HCT116 (cell line): ENCODE results near the gene TBC1D2. TPM values are rescaled to one million over a fixed set of nuclear protein-coding genes. Genes with fewer than 3 reads are reported as not detected.

Source experiments
- ATAC-seq: fragments of 200-7000 bp; cut with Tn5 transposase; 2 replicates; pipeline ENCODE4 v1.9.1; 2020; ENCODE audit warnings: mild to moderate bottlenecking, moderate library complexity
- BruUV-seq: library from RNA; stranded (reverse); fragments of 400-500 nt; replicated peaks from 2 replicates; lab custom pipeline; 2021; lab: Mats Ljungman, UMichigan
- CTCF ChIA-PET: fragments of 300-600 bp; sonication (Branson Sonifier 250); formaldehyde crosslinking; loops from one replicate; lab custom pipeline; 2021; ENCODE audit warnings: antibody characterized with exemption; lab: Charles Lee
- POLR2A ChIA-PET: fragments of 300-600, 350-600 bp; sonication (Branson Sonifier 250); formaldehyde crosslinking; loops from one replicate; lab custom pipeline; 2021; ENCODE audit warnings: antibody characterized with exemption; lab: Charles Lee
- RAD21 ChIA-PET, 2 experiments: fragments of 300-600 bp; sonication (Branson Sonifier 250); formaldehyde crosslinking; loops; one replicate each; lab custom pipeline; 2023; ENCODE audit warnings: low total read pairs in 2 of 2; ENCODE audit not compliant: uncharacterized antibody in 2 of 2, unreplicated experiment in 2 of 2, low non-redundant PET in 1 of 2; lab: Charles Lee
- DNase-seq: peaks from one replicate; pipeline ENCODE4 v3.0.0-alpha.2; 2010; ENCODE audit warnings: low read depth, low spot score
- H2AFZ ChIP-seq: fragments of 200-600 bp; shearing (Covaris generic), sonication (generic); 2 replicates; pipeline ENCODE4 v1.6.1; 2017; ENCODE audit warnings: low read depth, mixed run types, mixed read lengths, antibody characterized with exemption, low read length; ENCODE audit not compliant: poor library complexity, severe bottlenecking
- H3K27ac ChIP-seq: 2 replicates; pipeline ENCODE4 v1.5.1; 2012; ENCODE audit warnings: low read depth, low read length
- H3K27me3 ChIP-seq: fragments of 200-600 bp; sonication (generic); 2 replicates; pipeline ENCODE4 v1.6.1; 2016; ENCODE audit warnings: mixed run types, low read length, mixed read lengths; ENCODE audit not compliant: insufficient read depth
- H3K36me3 ChIP-seq, 2 experiments: fragments of 200-500 bp in 1 of 2; fragments of 200-600 bp in 1 of 2; sonication (Bioruptor generic) in 1 of 2; sonication (generic) in 1 of 2; 2 replicates each; pipeline versions ENCODE4 v1.5.1 to v1.6.1; 2014 to 2016; ENCODE audit warnings: low read length in 2 of 2, inconsistent platforms in 1 of 2, mixed read lengths in 1 of 2, mixed run types in 1 of 2; ENCODE audit not compliant: insufficient read depth in 2 of 2, control insufficient read depth in 1 of 2
- H3K4me1 ChIP-seq, 2 experiments: fragments of 200-600 bp in 1 of 2; sonication (generic) in 1 of 2; 2 replicates each; pipeline versions ENCODE4 v1.5.1 to v1.6.1; 2012 to 2017; ENCODE audit warnings: low read length in 2 of 2, inconsistent platforms in 1 of 2, mild to moderate bottlenecking in 1 of 2, mixed read lengths in 1 of 2, mixed run types in 1 of 2, moderate library complexity in 1 of 2; ENCODE audit not compliant: insufficient read depth in 2 of 2, control insufficient read depth in 1 of 2
- H3K4me2 ChIP-seq: fragments of 200-600 bp; sonication (generic); 2 replicates; pipeline ENCODE4 v1.6.1; 2017; ENCODE audit warnings: mixed run types, low read length, mixed read lengths
- H3K4me3 ChIP-seq, 2 experiments: fragments of 200-600 bp in 1 of 2; sonication (generic) in 1 of 2; replicated peaks in 1 of 2; 2 replicates each; pipeline ENCODE4 v1.5.1; 2011 to 2016; ENCODE audit warnings: low read length in 2 of 2, control low read depth in 1 of 2, low read depth in 1 of 2, mild to moderate bottlenecking in 1 of 2, mixed read lengths in 1 of 2, mixed run types in 1 of 2
- H3K79me2 ChIP-seq: fragments of 200-600 bp; sonication (generic); 2 replicates; pipeline ENCODE4 v1.6.1; 2017; ENCODE audit warnings: mild to moderate bottlenecking, mixed run types, low read length, moderate library complexity, mixed read lengths; ENCODE audit not compliant: insufficient read depth
- H3K9ac ChIP-seq: fragments of 200-600 bp; sonication (generic); 2 replicates; pipeline ENCODE4 v1.6.1; 2016; ENCODE audit warnings: low read length, mixed read lengths
- H3K9me2 ChIP-seq: fragments of 200-600 bp; sonication (generic), shearing (Covaris generic); 2 replicates; pipeline ENCODE4 v1.6.1; 2017; ENCODE audit warnings: mixed run types, mild to moderate bottlenecking, moderate library complexity; ENCODE audit not compliant: insufficient read depth
- H3K9me3 ChIP-seq, 2 experiments: fragments of 200-500 bp in 1 of 2; fragments of 200-600 bp in 1 of 2; sonication (Bioruptor generic) in 1 of 2; sonication (generic) in 1 of 2; 2 replicates each; pipeline ENCODE4 v1.6.1; 2014 to 2017; ENCODE audit warnings: low read length in 2 of 2, mixed read lengths in 2 of 2, inconsistent platforms in 1 of 2, low read depth in 1 of 2, mild to moderate bottlenecking in 1 of 2, mixed run types in 1 of 2, moderate library complexity in 1 of 2; ENCODE audit not compliant: control insufficient read depth in 1 of 2, insufficient read depth in 1 of 2
- H4K20me1 ChIP-seq: fragments of 200-600 bp; sonication (generic), shearing (Covaris generic); 2 replicates; pipeline ENCODE4 v1.6.1; 2017; ENCODE audit warnings: mixed run types, mild to moderate bottlenecking, moderate library complexity; ENCODE audit not compliant: insufficient read depth
- POLR2AphosphoS5 ChIP-seq: IDR thresholded peaks from 2 replicates; pipeline ENCODE4 v1.6.1; 2011; ENCODE audit warnings: mild to moderate bottlenecking, low read depth, low read length, moderate library complexity
- intact Hi-C: fragments of 100-400 bp; cut with micrococcal nuclease; formaldehyde crosslinking; loops from 2 replicates; pipeline ENCODE4 v1.10.0; 2022
- total RNA-seq: library from RNA; stranded (reverse); gene quantifications from one replicate; pipeline ENCODE4 v1.2.1, GENCODE V29; 2021; ENCODE audit not compliant: unreplicated experiment
- TF ChIP-seq, protein P1 (sequence below): IDR thresholded peaks from 2 replicates; pipeline ENCODE4 v1.6.1; 2012; ENCODE audit warnings: low read depth
- TF ChIP-seq, protein P2 (sequence below): IDR thresholded peaks from 2 replicates; pipeline ENCODE4 v1.6.1; 2012
- TF ChIP-seq, protein P3 (sequence below): IDR thresholded peaks from 2 replicates; pipeline ENCODE4 v1.6.1; 2012

The TBC1D2 gene
- total RNA-seq, 1 experiment from 2014 or later = 9.8 TPM

DNA sequence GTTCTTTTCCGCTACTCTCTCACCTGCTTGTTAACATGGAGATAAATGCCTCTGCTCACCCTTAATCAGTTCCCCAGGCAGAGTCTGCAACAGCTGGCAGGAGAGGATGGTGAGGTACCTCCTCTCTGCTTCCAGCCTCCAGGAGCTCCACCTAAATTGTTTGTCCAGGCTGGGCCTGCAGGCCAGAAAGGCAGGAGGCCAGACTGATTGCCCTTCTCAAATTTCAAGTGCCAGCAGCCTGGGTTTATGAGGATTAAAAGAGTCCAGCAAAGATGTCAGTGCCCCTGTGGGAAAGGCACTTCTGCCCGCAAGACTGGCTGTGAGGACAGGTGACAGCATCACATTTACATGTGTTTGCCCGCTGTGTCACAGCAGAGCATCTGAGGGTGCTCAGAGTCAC, 82.8 kb downstream of the TBC1D2 start (continued):
- TF ChIP-seq, protein P1, sequence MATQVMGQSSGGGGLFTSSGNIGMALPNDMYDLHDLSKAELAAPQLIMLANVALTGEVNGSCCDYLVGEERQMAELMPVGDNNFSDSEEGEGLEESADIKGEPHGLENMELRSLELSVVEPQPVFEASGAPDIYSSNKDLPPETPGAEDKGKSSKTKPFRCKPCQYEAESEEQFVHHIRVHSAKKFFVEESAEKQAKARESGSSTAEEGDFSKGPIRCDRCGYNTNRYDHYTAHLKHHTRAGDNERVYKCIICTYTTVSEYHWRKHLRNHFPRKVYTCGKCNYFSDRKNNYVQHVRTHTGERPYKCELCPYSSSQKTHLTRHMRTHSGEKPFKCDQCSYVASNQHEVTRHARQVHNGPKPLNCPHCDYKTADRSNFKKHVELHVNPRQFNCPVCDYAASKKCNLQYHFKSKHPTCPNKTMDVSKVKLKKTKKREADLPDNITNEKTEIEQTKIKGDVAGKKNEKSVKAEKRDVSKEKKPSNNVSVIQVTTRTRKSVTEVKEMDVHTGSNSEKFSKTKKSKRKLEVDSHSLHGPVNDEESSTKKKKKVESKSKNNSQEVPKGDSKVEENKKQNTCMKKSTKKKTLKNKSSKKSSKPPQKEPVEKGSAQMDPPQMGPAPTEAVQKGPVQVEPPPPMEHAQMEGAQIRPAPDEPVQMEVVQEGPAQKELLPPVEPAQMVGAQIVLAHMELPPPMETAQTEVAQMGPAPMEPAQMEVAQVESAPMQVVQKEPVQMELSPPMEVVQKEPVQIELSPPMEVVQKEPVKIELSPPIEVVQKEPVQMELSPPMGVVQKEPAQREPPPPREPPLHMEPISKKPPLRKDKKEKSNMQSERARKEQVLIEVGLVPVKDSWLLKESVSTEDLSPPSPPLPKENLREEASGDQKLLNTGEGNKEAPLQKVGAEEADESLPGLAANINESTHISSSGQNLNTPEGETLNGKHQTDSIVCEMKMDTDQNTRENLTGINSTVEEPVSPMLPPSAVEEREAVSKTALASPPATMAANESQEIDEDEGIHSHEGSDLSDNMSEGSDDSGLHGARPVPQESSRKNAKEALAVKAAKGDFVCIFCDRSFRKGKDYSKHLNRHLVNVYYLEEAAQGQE = no peak
- TF ChIP-seq, protein P2, sequence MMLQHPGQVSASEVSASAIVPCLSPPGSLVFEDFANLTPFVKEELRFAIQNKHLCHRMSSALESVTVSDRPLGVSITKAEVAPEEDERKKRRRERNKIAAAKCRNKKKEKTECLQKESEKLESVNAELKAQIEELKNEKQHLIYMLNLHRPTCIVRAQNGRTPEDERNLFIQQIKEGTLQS = no peak
- no peak for TF ChIP-seq POLR2AphosphoS5
- TF ChIP-seq, all 23 proteins: peak for 0

DNA sequence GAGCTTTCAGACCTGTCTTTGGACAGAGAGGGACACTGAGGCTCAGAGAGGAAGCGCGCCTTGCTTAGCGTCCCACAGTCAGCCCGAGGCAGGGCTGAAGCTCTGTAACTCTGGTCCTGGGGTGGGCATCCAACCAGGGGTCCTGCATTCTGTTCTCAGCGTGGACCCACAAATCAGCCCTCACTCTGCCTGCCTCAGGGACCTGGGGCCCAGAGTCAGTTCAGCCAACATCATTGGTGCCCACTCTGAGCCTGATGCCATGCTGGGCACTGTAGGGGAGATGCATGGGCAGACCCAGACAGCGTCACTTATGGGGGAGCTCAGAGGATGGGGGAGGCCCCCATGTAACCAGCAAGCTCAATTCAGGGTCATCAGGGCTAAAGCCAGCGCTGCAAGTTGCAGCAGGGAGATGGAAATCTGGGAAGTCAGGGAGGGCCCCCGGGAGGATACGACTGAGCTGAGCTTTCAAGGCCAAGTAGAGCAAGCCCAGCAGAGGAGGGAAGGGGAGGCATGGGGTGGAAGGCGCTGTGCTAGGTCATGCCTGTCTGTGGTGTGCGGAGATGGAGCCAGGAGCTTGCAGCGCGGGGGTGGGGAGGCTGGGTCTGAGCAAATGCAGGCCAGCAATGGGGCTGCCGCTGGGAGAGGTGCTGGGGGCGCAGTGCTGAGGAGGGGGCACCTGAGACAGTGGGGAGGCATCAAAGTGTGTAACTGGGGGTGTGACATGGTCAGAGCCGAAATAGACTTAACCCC, 84.1 kb downstream of the TBC1D2 start:
- CTCF ChIA-PET = no interaction called here
- intact Hi-C loops = no loop called here
- Histone ChIP-seq H3K27me3 (no peaks in the 10 kb centered on the region), H3K9me2 (no peaks in the 10 kb centered on the region), H3K27ac (no peak overlapping the region), H2AFZ (no peak overlapping the region), H3K36me3 (no peaks in the 10 kb centered on the region), H4K20me1 (no peaks in the 10 kb centered on the region), H3K4me1 (peaks cover 11 to 23% of the 10 kb centered on the region in 2 experiments), H3K4me2 (no peak overlapping the region), H3K9ac (no peak overlapping the region), H3K79me2 (no peaks in the 10 kb centered on the region), H3K4me3 (no peak overlapping the region), H3K9me3 (no peaks in the 10 kb centered on the region)
- POLR2A ChIA-PET = no interaction called here
- DNase-seq (no peak), ATAC-seq (no peak)
- TF ChIP-seq, protein P3, sequence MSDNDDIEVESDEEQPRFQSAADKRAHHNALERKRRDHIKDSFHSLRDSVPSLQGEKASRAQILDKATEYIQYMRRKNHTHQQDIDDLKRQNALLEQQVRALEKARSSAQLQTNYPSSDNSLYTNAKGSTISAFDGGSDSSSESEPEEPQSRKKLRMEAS = no peak
- BruUV-seq = no TSS peak
- RAD21 ChIA-PET = no interaction called here
